CD4-positive, alpha-beta T cell treated with Interleukin-10 for 1 hour (primary cell): Measurements from ENCODE around the gene PPP2R5C.
A peak's percentile ranks its signal among the peaks of the same experiment; 100 is the strongest.
"Not testable (repeated sequence)": the region's sequence is repeated elsewhere in the genome, so short reads cannot be mapped to it uniquely, and the experiment has no call there.

Source experiments
- DNase-seq: peaks from one replicate; pipeline ENCODE4 v3.0.0-alpha.2; 2020

Gene PPP2R5C

GRCh38 chr14:101783260-101784016, 21.9 kb downstream of the PPP2R5C start:
- no peak for DNase-seq

GRCh38 chr14:101784631-101785030, 23.1 kb downstream of the PPP2R5C start:
- no peak for DNase-seq

GRCh38 chr14:101788016-101788635, 26.6 kb downstream of the PPP2R5C start:
- no peak for DNase-seq

- DNase-seq: no peak
These were observed 27.7 kb downstream of the PPP2R5C start for GRCh38 chr14:101789222-101789621.

- no peak for DNase-seq
These were observed 28.7 kb downstream of the PPP2R5C start for GRCh38 chr14:101790232-101790631.

GRCh38 chr14:101791919-101792572, 30.5 kb downstream of the PPP2R5C start:
- DNase-seq: peak; percentile 51

GRCh38 chr14:101796016-101796415, 34.5 kb downstream of the PPP2R5C start:
- DNase-seq: no peak

- DNase-seq: no peak
These were observed 35.0 kb downstream of the PPP2R5C start for GRCh38 chr14:101796479-101796878.

- DNase-seq: no peak
These were observed 36.3 kb downstream of the PPP2R5C start for GRCh38 chr14:101797856-101798255.

GRCh38 chr14:101804373-101804772, 42.9 kb downstream of the PPP2R5C start:
- DNase-seq: not testable (repeated sequence)

- not testable (repeated sequence) for DNase-seq
These were observed 44.7 kb downstream of the PPP2R5C start for GRCh38 chr14:101806252-101806651.

- no peak for DNase-seq
These were observed 46.6 kb downstream of the PPP2R5C start for GRCh38 chr14:101808020-101808641.

- DNase-seq: no peak
These were observed 47.6 kb downstream of the PPP2R5C start for GRCh38 chr14:101808894-101809670.

GRCh38 chr14:101809671-101810514, 48.4 kb downstream of the PPP2R5C start:
- DNase-seq: peak; percentile 95

- peak; percentile 58 for DNase-seq
These were observed 49.5 kb downstream of the PPP2R5C start for GRCh38 chr14:101810897-101811621.

GRCh38 chr14:101812071-101812470, 50.6 kb downstream of the PPP2R5C start:
- DNase-seq: peak; percentile 60

- peak; percentile 61 for DNase-seq
These were observed 51.8 kb downstream of the PPP2R5C start for GRCh38 chr14:101813171-101813759.

- no peak for DNase-seq
These were observed 52.3 kb downstream of the PPP2R5C start for GRCh38 chr14:101813833-101814232.

- peak; percentile 49 for DNase-seq
These were observed 53.4 kb downstream of the PPP2R5C start for GRCh38 chr14:101814934-101815333.

- peak; percentile 57 for DNase-seq
These were observed 54.5 kb downstream of the PPP2R5C start for GRCh38 chr14:101815994-101816393.
